Nephron (organoid): ENCODE measurements around the gene DCST1.

Experiments
- H3K27ac Mint-ChIP-seq, 3 experiments: 2 replicates each; pipeline ENCODE4 v1.8.0; 2020; ENCODE audit warnings: mixed read lengths in 3 of 3, mild to moderate bottlenecking in 2 of 3, moderate library complexity in 1 of 3
- H3K27me3 Mint-ChIP-seq: 2 replicates; pipeline ENCODE4 v1.8.0; 2021; ENCODE audit warnings: low read depth, mild to moderate bottlenecking, moderate library complexity, mixed read lengths
- H3K36me3 Mint-ChIP-seq: 2 replicates; pipeline ENCODE4 v1.8.0; 2020; ENCODE audit warnings: low read depth, mixed read lengths
- H3K4me1 Mint-ChIP-seq: 2 replicates; pipeline ENCODE4 v1.8.0; 2020; ENCODE audit warnings: mixed read lengths
- H3K4me3 Mint-ChIP-seq, 3 experiments: 2 replicates each; pipeline ENCODE4 v1.8.0; 2020; ENCODE audit warnings: mild to moderate bottlenecking in 3 of 3, mixed read lengths in 3 of 3, moderate library complexity in 2 of 3
- H3K9me3 Mint-ChIP-seq: 2 replicates; pipeline ENCODE4 v1.8.0; 2020; ENCODE audit warnings: mixed read lengths
- TF ChIP-seq, protein P1 (sequence below), 3 experiments: fragments of 200-600 bp; sonication (generic); IDR thresholded peaks; one replicate each; pipeline ENCODE4 v1.5.0; 2021; ENCODE audit warnings: antibody characterized with exemption in 3 of 3; ENCODE audit not compliant: unreplicated experiment in 3 of 3

Gene DCST1

DNA sequence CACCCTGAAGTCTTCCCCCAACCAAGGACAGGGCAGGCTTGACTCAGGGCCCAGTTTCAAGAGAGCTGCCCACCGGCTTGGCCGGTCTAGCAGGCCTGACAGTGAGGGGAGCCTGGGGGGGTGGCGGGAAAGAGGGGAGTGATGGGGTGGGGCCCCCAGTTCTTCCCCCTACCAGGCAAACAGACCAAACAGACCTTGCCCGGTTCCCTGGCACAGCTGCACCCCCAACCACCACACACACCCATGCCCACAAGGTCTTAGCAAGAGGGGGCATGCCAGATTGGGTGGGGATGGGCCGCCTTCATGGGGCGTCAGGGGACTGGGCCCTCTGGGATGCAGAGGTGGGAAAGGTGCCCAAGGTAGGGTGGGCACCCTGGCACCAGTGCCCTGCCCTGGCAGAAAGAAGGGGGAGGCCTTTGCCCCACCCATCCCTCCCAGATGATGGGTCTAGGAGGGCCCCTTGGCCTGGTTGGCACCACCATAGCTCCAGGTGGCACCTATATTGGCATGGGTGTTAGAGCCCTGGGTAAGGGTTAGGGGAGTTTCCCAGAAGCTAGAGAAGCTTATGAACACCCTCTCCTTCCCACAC, 22.1 kb upstream of the DCST1 start:
- H3K27ac Mint-ChIP-seq = no peak overlapping the region
- no peaks in the 10 kb centered on the region for H3K36me3 Mint-ChIP-seq
- no peak overlapping the region for H3K4me3 Mint-ChIP-seq
- H3K4me1 Mint-ChIP-seq = peaks cover 16% of the 10 kb centered on the region
- no peaks in the 10 kb centered on the region for H3K9me3 Mint-ChIP-seq
- TF ChIP-seq, protein P1, sequence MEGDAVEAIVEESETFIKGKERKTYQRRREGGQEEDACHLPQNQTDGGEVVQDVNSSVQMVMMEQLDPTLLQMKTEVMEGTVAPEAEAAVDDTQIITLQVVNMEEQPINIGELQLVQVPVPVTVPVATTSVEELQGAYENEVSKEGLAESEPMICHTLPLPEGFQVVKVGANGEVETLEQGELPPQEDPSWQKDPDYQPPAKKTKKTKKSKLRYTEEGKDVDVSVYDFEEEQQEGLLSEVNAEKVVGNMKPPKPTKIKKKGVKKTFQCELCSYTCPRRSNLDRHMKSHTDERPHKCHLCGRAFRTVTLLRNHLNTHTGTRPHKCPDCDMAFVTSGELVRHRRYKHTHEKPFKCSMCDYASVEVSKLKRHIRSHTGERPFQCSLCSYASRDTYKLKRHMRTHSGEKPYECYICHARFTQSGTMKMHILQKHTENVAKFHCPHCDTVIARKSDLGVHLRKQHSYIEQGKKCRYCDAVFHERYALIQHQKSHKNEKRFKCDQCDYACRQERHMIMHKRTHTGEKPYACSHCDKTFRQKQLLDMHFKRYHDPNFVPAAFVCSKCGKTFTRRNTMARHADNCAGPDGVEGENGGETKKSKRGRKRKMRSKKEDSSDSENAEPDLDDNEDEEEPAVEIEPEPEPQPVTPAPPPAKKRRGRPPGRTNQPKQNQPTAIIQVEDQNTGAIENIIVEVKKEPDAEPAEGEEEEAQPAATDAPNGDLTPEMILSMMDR (IDR thresholded peaks at IDR 0.05; ENCODE audit: unreplicated experiment in 3 of 3) = no peak
- H3K27me3 Mint-ChIP-seq = no peaks in the 10 kb centered on the region

DNA sequence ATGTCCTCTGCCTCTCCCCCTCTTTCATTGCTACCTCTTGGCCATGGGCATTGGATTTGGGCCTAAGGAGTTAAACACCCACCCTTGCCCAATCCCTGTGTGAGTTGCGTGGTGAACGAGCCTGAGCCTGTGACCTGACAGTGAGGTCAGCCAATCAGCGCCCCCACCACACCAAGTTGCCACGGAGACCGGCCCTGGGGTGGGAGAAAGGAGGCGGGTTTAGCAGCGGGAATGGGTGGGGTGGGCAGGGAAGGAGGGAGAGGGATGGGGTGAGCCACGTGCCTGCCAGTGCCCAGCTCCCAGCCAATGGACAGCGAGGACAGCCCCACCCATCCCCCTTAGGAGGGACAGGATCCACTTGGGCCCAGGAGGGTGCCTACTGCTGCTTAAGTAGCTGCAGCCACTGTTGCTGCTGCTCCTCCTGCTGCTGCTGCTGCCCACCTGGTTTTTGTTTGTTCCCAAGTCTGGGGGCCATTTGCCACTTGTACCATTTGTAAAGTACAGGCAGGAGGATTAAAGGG, 21.5 kb upstream of the DCST1 start:
- TF ChIP-seq, protein P1 (IDR thresholded peaks at IDR 0.05; ENCODE audit: unreplicated experiment in 3 of 3) = no peak
- no peaks in the 10 kb centered on the region for H3K27me3 Mint-ChIP-seq
- no peaks in the 10 kb centered on the region for H3K36me3 Mint-ChIP-seq
- H3K4me1 Mint-ChIP-seq = peaks cover 10% of the 10 kb centered on the region
- H3K4me3 Mint-ChIP-seq = no peak overlapping the region
- no peak overlapping the region for H3K27ac Mint-ChIP-seq
- H3K9me3 Mint-ChIP-seq = no peaks in the 10 kb centered on the region

DNA sequence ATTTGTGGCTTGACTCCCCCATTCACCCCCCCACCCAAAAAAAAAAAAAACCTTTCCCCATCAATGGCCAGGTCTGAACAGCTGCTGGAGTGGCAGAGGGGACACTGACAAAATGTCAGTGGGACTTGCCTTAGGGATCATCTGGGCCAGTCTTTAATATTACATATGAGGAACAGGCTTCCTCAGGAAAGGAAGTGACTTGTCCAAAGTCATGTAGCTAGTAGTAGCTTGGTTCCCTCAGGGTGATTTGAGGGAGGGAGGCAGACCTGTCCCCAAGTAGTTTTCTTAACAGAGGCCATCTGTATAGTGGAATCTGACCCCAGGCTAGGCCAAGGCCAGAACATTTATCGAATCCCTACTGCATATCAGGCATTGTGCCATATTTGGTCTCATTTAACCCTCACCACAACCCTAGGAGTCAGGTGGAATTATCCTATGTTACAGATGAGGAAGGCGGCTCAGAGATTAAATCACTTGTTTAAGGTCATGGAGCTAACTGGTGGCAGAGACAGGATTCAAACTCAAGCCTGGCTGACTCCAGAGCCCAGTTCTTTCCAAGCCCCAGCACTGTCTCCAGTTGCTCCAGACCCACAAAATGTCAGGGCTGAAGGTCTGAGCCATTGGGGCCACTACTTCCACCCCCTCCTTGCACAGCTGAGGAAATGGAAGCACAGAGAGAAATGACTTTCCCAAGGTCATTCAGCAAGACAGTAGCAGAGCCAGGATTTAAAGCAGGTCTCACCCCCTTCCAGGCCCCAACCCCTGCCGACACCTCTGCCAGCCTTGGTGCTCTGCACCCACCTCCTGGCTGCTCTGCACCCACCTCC, 20.6 kb upstream of the DCST1 start:
- H3K4me1 Mint-ChIP-seq = peaks cover 10% of the 10 kb centered on the region
- H3K9me3 Mint-ChIP-seq = no peaks in the 10 kb centered on the region
- H3K27me3 Mint-ChIP-seq = no peaks in the 10 kb centered on the region
- H3K4me3 Mint-ChIP-seq = no peak overlapping the region
- H3K36me3 Mint-ChIP-seq = no peaks in the 10 kb centered on the region
- H3K27ac Mint-ChIP-seq = peak overlapping the region in 1 of 3 experiments; percentile 58
- TF ChIP-seq, protein P1 (IDR thresholded peaks at IDR 0.05; ENCODE audit: unreplicated experiment in 3 of 3) = no peak

DNA sequence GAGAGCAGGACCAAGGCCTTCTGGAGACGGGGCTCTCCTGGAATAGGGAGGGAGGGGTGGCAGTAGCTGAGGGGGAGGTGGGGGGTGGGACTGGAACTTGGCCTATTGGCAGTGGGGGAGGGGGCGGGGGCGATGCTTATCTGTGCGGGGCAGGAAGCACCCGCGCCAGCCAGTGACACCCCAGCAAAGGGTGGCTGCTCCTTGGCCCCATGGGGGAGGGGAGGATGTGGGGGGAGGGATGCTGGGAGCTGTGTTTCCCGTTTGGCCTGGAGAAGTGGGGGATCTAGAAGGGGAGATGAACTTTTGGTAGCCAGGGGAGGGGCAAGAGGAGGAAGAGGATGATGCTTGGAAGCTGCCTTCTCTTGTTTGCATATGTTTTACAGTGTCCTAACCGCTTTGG, 20.0 kb upstream of the DCST1 start:
- TF ChIP-seq, protein P1 (IDR thresholded peaks at IDR 0.05; ENCODE audit: unreplicated experiment in 3 of 3) = no peak
- peaks cover 10% of the 10 kb centered on the region for H3K4me1 Mint-ChIP-seq
- no peaks in the 10 kb centered on the region for H3K36me3 Mint-ChIP-seq
- no peaks in the 10 kb centered on the region for H3K9me3 Mint-ChIP-seq
- H3K4me3 Mint-ChIP-seq = no peak overlapping the region
- no peaks in the 10 kb centered on the region for H3K27me3 Mint-ChIP-seq
- peak overlapping the region in 1 of 3 experiments; percentile 21 for H3K27ac Mint-ChIP-seq

DNA sequence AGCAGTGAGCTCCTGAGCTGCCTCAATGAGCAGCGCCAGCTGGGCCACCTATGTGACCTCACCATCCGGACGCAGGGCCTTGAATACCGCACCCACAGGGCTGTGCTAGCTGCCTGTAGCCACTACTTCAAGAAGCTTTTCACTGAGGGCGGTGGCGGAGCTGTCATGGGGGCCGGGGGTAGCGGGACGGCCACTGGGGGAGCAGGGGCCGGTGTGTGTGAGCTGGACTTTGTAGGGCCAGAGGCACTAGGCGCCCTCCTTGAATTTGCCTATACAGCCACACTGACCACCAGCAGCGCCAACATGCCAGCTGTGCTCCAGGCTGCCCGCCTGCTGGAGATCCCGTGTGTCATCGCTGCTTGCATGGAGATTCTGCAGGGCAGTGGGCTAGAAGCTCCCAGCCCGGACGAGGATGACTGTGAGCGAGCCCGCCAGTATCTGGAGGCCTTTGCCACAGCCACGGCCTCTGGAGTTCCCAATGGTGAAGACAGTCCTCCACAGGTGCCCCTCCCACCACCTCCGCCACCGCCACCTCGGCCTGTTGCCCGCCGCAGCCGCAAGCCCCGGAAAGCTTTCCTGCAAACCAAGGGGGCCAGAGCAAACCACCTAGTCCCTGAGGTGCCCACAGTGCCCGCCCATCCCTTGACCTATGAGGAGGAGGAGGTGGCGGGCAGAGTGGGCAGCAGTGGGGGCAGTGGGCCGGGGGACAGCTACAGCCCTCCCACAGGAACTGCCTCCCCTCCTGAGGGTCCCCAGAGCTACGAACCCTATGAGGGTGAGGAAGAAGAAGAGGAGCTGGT, 18.7 kb upstream of the DCST1 start:
- Mint-ChIP-seq H3K36me3 (no peaks in the 10 kb centered on the region), H3K9me3 (no peaks in the 10 kb centered on the region), H3K27me3 (no peaks in the 10 kb centered on the region), H3K4me1 (peaks cover 16% of the 10 kb centered on the region), H3K27ac (no peak overlapping the region), H3K4me3 (no peak overlapping the region)
- TF ChIP-seq, protein P1 (IDR thresholded peaks at IDR 0.05; ENCODE audit: unreplicated experiment in 3 of 3) = no peak
